Upper lobe of left lung (tissue), 4 donors: ENCODE results near the gene UBA6.

Experiments
- EP300 ChIP-seq, 4 donors: sonication (generic); formaldehyde crosslinking; IDR thresholded peaks; one replicate each; pipeline ENCODE4 v1.5.1; 2017; ENCODE audit warnings: antibody characterized with exemption in 4 of 4, control low read depth in 2 of 4
- POLR2A ChIP-seq, 4 donors: fragments of 450-650 bp; IDR thresholded peaks; one replicate each; pipeline ENCODE4 v1.5.1; 2016 to 2017; ENCODE audit warnings: antibody characterized with exemption in 4 of 4, mild to moderate bottlenecking in 2 of 4
- TF ChIP-seq, protein P1 (sequence below), 6 experiments: fragments of 450-650 bp in 4 of 6; fragments of 200-600 bp in 2 of 6; sonication (generic) in 2 of 6; IDR thresholded peaks; one replicate each; pipeline ENCODE4 v1.5.1; 2016 to 2019; ENCODE audit warnings: antibody characterized with exemption in 6 of 6

DNA sequence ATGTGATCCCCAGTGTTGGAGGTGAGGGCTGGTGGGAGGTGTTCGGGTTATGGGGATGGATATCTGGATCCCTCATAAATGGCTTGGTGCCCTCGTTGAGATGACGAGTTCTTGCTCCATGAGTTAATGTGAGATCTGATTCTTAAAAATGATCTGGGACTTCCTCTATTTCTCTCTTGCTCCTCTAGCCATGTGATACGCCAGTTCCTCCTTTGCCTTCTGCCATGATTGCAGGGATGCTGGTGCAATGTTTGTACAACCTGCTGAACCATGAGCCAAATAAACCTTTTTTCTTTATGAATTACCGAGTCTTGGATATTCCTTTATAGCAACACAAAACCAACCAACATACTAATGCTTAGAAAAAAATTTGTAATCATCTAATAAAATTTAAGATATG lies 85.8 kb downstream of the UBA6 start:
- TF ChIP-seq, protein P1, sequence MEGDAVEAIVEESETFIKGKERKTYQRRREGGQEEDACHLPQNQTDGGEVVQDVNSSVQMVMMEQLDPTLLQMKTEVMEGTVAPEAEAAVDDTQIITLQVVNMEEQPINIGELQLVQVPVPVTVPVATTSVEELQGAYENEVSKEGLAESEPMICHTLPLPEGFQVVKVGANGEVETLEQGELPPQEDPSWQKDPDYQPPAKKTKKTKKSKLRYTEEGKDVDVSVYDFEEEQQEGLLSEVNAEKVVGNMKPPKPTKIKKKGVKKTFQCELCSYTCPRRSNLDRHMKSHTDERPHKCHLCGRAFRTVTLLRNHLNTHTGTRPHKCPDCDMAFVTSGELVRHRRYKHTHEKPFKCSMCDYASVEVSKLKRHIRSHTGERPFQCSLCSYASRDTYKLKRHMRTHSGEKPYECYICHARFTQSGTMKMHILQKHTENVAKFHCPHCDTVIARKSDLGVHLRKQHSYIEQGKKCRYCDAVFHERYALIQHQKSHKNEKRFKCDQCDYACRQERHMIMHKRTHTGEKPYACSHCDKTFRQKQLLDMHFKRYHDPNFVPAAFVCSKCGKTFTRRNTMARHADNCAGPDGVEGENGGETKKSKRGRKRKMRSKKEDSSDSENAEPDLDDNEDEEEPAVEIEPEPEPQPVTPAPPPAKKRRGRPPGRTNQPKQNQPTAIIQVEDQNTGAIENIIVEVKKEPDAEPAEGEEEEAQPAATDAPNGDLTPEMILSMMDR (IDR thresholded peaks at IDR 0.05) = no peak
- TF ChIP-seq EP300 (IDR thresholded peaks at IDR 0.05) (no peak), POLR2A (IDR thresholded peaks at IDR 0.05) (no peak)
